ENCODE data around the gene KICS2.

DNA sequence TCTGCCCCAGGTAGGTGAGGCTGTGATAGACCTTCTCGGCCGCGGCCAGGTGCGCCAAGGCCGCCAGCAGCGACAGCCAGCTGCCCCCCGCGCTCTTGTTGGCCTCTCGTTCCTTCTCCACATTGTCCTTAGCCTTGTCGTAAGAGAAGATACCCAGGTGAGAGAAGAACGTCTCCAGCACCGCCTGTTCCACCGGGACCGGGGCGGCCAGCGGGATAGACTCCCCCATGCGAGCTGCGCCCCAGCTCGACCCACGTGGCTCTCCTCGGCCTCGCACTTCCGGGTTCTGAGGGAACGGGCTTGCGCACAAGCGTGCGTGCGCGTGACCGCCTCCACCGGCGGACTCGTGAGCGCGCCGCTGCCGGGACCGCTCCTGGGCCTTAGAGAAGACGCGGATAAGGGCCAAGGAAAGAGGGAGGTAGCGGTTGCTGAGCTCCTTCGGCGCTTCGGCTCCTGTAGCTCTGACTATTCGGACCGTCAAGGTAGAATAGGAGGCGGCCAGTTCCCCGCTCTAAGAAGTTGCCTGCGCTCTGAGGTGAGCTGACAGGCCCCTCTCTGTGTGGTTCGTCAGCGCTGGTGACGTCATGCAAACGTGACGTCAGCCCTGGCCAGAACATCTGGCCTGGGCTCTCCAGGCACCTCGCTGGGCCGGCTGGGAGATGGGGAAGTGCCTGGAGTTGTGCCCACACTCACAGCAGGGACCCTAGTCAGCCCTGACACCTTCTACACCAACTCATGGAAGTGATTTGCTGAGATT lies at the start of gene KICS2:
- TF ChIP-seq, protein P1, sequence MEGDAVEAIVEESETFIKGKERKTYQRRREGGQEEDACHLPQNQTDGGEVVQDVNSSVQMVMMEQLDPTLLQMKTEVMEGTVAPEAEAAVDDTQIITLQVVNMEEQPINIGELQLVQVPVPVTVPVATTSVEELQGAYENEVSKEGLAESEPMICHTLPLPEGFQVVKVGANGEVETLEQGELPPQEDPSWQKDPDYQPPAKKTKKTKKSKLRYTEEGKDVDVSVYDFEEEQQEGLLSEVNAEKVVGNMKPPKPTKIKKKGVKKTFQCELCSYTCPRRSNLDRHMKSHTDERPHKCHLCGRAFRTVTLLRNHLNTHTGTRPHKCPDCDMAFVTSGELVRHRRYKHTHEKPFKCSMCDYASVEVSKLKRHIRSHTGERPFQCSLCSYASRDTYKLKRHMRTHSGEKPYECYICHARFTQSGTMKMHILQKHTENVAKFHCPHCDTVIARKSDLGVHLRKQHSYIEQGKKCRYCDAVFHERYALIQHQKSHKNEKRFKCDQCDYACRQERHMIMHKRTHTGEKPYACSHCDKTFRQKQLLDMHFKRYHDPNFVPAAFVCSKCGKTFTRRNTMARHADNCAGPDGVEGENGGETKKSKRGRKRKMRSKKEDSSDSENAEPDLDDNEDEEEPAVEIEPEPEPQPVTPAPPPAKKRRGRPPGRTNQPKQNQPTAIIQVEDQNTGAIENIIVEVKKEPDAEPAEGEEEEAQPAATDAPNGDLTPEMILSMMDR (IDR thresholded peaks at IDR 0.05; ENCODE audit: low read depth, low read length), result no peak
- TF ChIP-seq POLR2A (IDR thresholded peaks at IDR 0.05; ENCODE audit: extremely low read depth, insufficient read length), result peak; percentile 90
- TF ChIP-seq, protein P2, sequence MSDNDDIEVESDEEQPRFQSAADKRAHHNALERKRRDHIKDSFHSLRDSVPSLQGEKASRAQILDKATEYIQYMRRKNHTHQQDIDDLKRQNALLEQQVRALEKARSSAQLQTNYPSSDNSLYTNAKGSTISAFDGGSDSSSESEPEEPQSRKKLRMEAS (IDR thresholded peaks at IDR 0.05; ENCODE audit: low read depth, low read length), result peak; percentile 98

Data from NB4 (cell line).